CD8-positive, alpha-beta memory T cell (primary cell): Measurements from ENCODE around the gene CAMK2B. TPM values are rescaled to one million over a fixed set of nuclear protein-coding genes. Genes with fewer than 3 reads are reported as not detected.
"Not testable (repeated sequence)": the region's sequence is repeated elsewhere in the genome, so short reads cannot be mapped to it uniquely, and the experiment has no call there.

Source experiments
- CTCF ChIA-PET: fragments of 350-600 bp; sonication (Branson Sonifier 250); formaldehyde crosslinking; loops from one replicate; lab custom pipeline; 2021; ENCODE audit warnings: antibody characterized with exemption; lab: Charles Lee
- POLR2A ChIA-PET: fragments of 350-600 bp; sonication (Branson Sonifier 250); formaldehyde crosslinking; loops from one replicate; lab custom pipeline; 2021; ENCODE audit warnings: antibody characterized with exemption; lab: Charles Lee
- DNase-seq, 5 donors: peaks; one replicate each; pipeline versions ENCODE4 v3.0.0 to v3.0.0-alpha.2; 2020 to 2022; ENCODE audit warnings: mixed read lengths in 1 of 5
- H3K27ac ChIP-seq: one replicate; pipeline ENCODE4 v1.7.0; 2013; ENCODE audit warnings: low read depth, mild to moderate bottlenecking, low read length, moderate library complexity
- H3K27me3 ChIP-seq: 2 replicates; pipeline ENCODE4 v1.7.0; 2013; ENCODE audit warnings: low read length, mild to moderate bottlenecking; ENCODE audit not compliant: insufficient read depth, poor library complexity, severe bottlenecking
- H3K36me3 ChIP-seq: 2 replicates; pipeline ENCODE4 v1.7.0; 2013; ENCODE audit warnings: mild to moderate bottlenecking, low read length, moderate library complexity; ENCODE audit not compliant: insufficient read depth
- H3K4me1 ChIP-seq: 2 replicates; pipeline ENCODE4 v1.7.0; 2013; ENCODE audit warnings: mild to moderate bottlenecking, low read length, moderate library complexity; ENCODE audit not compliant: insufficient read depth
- H3K4me3 ChIP-seq: 2 replicates; pipeline ENCODE4 v1.7.0; 2013; ENCODE audit warnings: mild to moderate bottlenecking, low read length
- H3K9me3 ChIP-seq: 2 replicates; pipeline ENCODE4 v1.7.0; 2013; ENCODE audit warnings: mild to moderate bottlenecking, low read length
- H3K27ac Mint-ChIP-seq, 8 donors: one replicate each; pipeline ENCODE4 v1.8.0; 2020 to 2021; ENCODE audit warnings: mixed read lengths in 8 of 8, mild to moderate bottlenecking in 6 of 8, inconsistent platforms in 3 of 8, moderate library complexity in 3 of 8
- H3K27me3 Mint-ChIP-seq, 2 donors: one replicate each; pipeline ENCODE4 v1.8.0; 2020 to 2021; ENCODE audit warnings: mixed read lengths in 2 of 2, mild to moderate bottlenecking in 1 of 2, moderate library complexity in 1 of 2
- H3K36me3 Mint-ChIP-seq, 3 donors: one replicate each; pipeline ENCODE4 v1.8.0; 2020 to 2021; ENCODE audit warnings: mixed read lengths in 3 of 3, inconsistent platforms in 1 of 3, mild to moderate bottlenecking in 1 of 3
- H3K4me1 Mint-ChIP-seq, 3 donors: one replicate each; pipeline ENCODE4 v1.8.0; 2020 to 2021; ENCODE audit warnings: mixed read lengths in 3 of 3, inconsistent platforms in 1 of 3, mild to moderate bottlenecking in 1 of 3
- H3K4me3 Mint-ChIP-seq, 7 donors: one replicate each; pipeline ENCODE4 v1.8.0; 2020 to 2021; ENCODE audit warnings: mixed read lengths in 7 of 7, mild to moderate bottlenecking in 6 of 7, moderate library complexity in 4 of 7, inconsistent platforms in 2 of 7
- H3K9me3 Mint-ChIP-seq, 5 donors: one replicate each; pipeline ENCODE4 v1.8.0; 2020 to 2022; ENCODE audit warnings: mixed read lengths in 5 of 5, mild to moderate bottlenecking in 3 of 5, moderate library complexity in 2 of 5, inconsistent platforms in 1 of 5
- polyA plus RNA-seq: library from polyadenylated mRNA; unstranded; fragments of 300-500 nt; fragmentation: Illumina TruSeq; gene quantifications from one replicate; pipeline ENCODE4 v1.2.3, GENCODE V29; 2021
- total RNA-seq, 2 experiments: library from RNA; stranded (reverse); gene quantifications; one replicate each; pipeline ENCODE4 v1.2.3, GENCODE V29; 2021

The CAMK2B gene
- total and polyA plus RNA-seq, 3 experiments from 2014 or later: 0.42 to 0.90 TPM; not detected in 1

DNA sequence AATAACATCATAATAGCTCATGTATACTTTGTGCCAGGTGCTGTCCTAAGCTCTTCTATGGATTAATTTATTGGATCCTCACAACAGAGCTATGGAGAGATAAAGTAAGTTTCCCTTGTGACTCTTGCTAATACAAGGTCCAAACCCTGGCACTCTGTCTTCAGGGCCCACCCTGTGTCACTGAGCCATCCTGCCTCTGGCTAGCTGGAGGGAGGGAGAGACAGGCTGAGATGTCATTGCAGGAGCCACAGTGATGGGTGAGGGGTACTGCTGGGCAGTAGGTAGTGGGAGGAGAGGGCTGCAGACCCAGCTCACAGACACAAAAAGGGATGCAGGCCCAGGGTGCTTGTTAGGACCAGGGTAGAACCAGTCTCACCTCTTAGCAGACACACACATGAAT, 153.0 kb downstream of the CAMK2B start:
- H3K9me3 Mint-ChIP-seq: peaks cover 0 to 3% (median 2%) of the 10 kb centered on the region in 5 donors
- no peak for DNase-seq
- no peak overlapping the region for H3K27ac Mint-ChIP-seq
- no peak overlapping the region for H3K4me3 Mint-ChIP-seq
- H3K36me3 Mint-ChIP-seq: peaks cover 0 to 9% (median 0%) of the 10 kb centered on the region in 3 donors
- H3K27ac ChIP-seq: no peak overlapping the region
- peaks cover 9% of the 10 kb centered on the region for H3K27me3 ChIP-seq
- no peaks in the 10 kb centered on the region for H3K4me1 ChIP-seq
- ChIA-PET CTCF (no interaction called here), POLR2A (no interaction called here)
- H3K4me3 ChIP-seq: no peak overlapping the region
- H3K36me3 ChIP-seq: no peaks in the 10 kb centered on the region
- H3K4me1 Mint-ChIP-seq: peaks cover 2 to 9% (median 7%) of the 10 kb centered on the region in 3 donors
- peaks cover 5 to 34% of the 10 kb centered on the region in 2 donors for H3K27me3 Mint-ChIP-seq
- H3K9me3 ChIP-seq: no peaks in the 10 kb centered on the region

GRCh38 chr7:44171901-44172300, 153.5 kb downstream of the CAMK2B start:
- H3K36me3 Mint-ChIP-seq, POLR2A ChIA-PET, CTCF ChIA-PET, H3K4me1 ChIP-seq, H3K9me3 ChIP-seq, H3K4me1 Mint-ChIP-seq, H3K4me3 ChIP-seq, H3K27me3 ChIP-seq, H3K36me3 ChIP-seq, H3K9me3 Mint-ChIP-seq, H3K4me3 Mint-ChIP-seq, DNase-seq, H3K27ac ChIP-seq, H3K27ac Mint-ChIP-seq: not testable (repeated sequence)
- peaks cover 5 to 29% of the 10 kb centered on the region in 2 donors for H3K27me3 Mint-ChIP-seq

GRCh38 chr7:44167920-44168319, 157.5 kb downstream of the CAMK2B start:
- H3K27me3 Mint-ChIP-seq: peaks cover 3 to 20% of the 10 kb centered on the region in 2 donors
- H3K4me3 ChIP-seq: no peak overlapping the region
- peaks cover 0 to 11% (median 7%) of the 10 kb centered on the region in 5 donors for H3K9me3 Mint-ChIP-seq
- no peak overlapping the region for H3K27ac Mint-ChIP-seq
- no peak for DNase-seq
- peaks cover 0 to 3% (median 2%) of the 10 kb centered on the region in 3 donors for H3K36me3 Mint-ChIP-seq
- no peak overlapping the region for H3K27ac ChIP-seq
- no peaks in the 10 kb centered on the region for H3K4me1 ChIP-seq
- POLR2A ChIA-PET: no interaction called here
- H3K4me3 Mint-ChIP-seq: no peak overlapping the region
- H3K36me3 ChIP-seq: no peaks in the 10 kb centered on the region
- CTCF ChIA-PET: no interaction called here
- no peaks in the 10 kb centered on the region for H3K27me3 ChIP-seq
- peaks cover 2 to 9% (median 8%) of the 10 kb centered on the region in 3 donors for H3K4me1 Mint-ChIP-seq
- H3K9me3 ChIP-seq: no peaks in the 10 kb centered on the region

Other genes with a start within 250 kb of the CAMK2B start
- 10 to 100 TPM; 42.3 to 42.4 TPM for gene POLM, start 243.1 kb downstream of the CAMK2B start, total RNA-seq
- 22.0 TPM for gene POLM, start 243.1 kb downstream of the CAMK2B start, polyA plus RNA-seq
- gene AEBP1, start 221.2 kb downstream of the CAMK2B start, total RNA-seq: 1 to 10 TPM; 8.4 to 8.9 TPM
- gene AEBP1, start 221.2 kb downstream of the CAMK2B start, polyA plus RNA-seq: 1.6 TPM
- 100 to 1,000 TPM; 279 to 291 TPM for gene POLD2, start 202.0 kb downstream of the CAMK2B start, total RNA-seq
- gene POLD2, start 202.0 kb downstream of the CAMK2B start, polyA plus RNA-seq: 74.1 TPM
- not detected for gene MYL7, start 184.3 kb downstream of the CAMK2B start, total RNA-seq
- gene MYL7, start 184.3 kb downstream of the CAMK2B start, polyA plus RNA-seq: not detected
- 1 to 10 TPM; 1.0 to 1.8 TPM for gene GCK, start 136.2 kb downstream of the CAMK2B start, total RNA-seq
- 0.46 TPM for gene GCK, start 136.2 kb downstream of the CAMK2B start, polyA plus RNA-seq
- gene YKT6, start 124.6 kb downstream of the CAMK2B start, total RNA-seq: 10 to 100 TPM; 92.6 to 94.6 TPM
- gene YKT6, start 124.6 kb downstream of the CAMK2B start, polyA plus RNA-seq: 44.9 TPM
- gene NUDCD3, start 165.1 kb upstream of the CAMK2B start, total RNA-seq: 10 to 100 TPM; 98.8 to 99.5 TPM
- gene NUDCD3, start 165.1 kb upstream of the CAMK2B start, polyA plus RNA-seq: 72.0 TPM
- gene NPC1L1, start 215.7 kb upstream of the CAMK2B start, total RNA-seq: not detected
- gene NPC1L1, start 215.7 kb upstream of the CAMK2B start, polyA plus RNA-seq: not detected
- gene DDX56, start 248.3 kb upstream of the CAMK2B start, total RNA-seq: 100 to 1,000 TPM; 148 to 158 TPM
- gene DDX56, start 248.3 kb upstream of the CAMK2B start, polyA plus RNA-seq: 36.0 TPM